ENCODE measurements around the gene SNX33. TPM values are rescaled to one million over a fixed set of nuclear protein-coding genes. Genes with fewer than 3 reads are reported as not detected.
"Not testable (repeated sequence)": the region's sequence is repeated elsewhere in the genome, so short reads cannot be mapped to it uniquely, and the experiment has no call there.

Gene SNX33
- total RNA-seq, 3 donors from 2014 or later (not counting 1 experiment from before 2014, with no cell fraction given), result 2.5 to 5.6 (median 5.1) TPM

GRCh38 chr15:75682181-75683135 lies 34.7 kb downstream of the SNX33 start:
- WGBS (ENCODE audit: insufficient coverage), result 94% methylated on average over 40 of the region's 40 CpGs
- Histone ChIP-seq H3K4me3 (ENCODE audit: low read length) (no peak overlapping the region), H3K36me3 (ENCODE audit: control insufficient read depth, insufficient read depth, low read length) (no peaks in the 10 kb centered on the region), H3K27ac (ENCODE audit: low read length) (no peak overlapping the region), H3K9me3 (ENCODE audit: control insufficient read depth, insufficient read depth, low read length) (no peaks in the 10 kb centered on the region), H3K27me3 (ENCODE audit: control insufficient read depth, insufficient read depth, low read length) (no peaks in the 10 kb centered on the region), H3K4me1 (ENCODE audit: control insufficient read depth, insufficient read depth, low read length) (peaks cover 11% of the 10 kb centered on the region)
- DNase-seq, result no peak
- TF ChIP-seq CTCF (IDR thresholded peaks at IDR 0.05), result no peak
- Mint-ChIP-seq H3K9me3 (no peaks in the 10 kb centered on the region), H3K27me3 (ENCODE audit: low read depth in 2 of 2) (peaks cover 0 to 2% of the 10 kb centered on the region in 2 donors), H3K4me1 (no peaks in the 10 kb centered on the region), H3K27ac (no peak overlapping the region), H3K4me3 (no peak overlapping the region), H3K36me3 (no peaks in the 10 kb centered on the region)
- intact Hi-C loops (cut with micrococcal nuclease), result loop anchor here (1.0 to 2.0 kb wide), 3 partner anchors 86 to 173 kb away; no protein-coding TSS in a partner anchor
- no peak for ATAC-seq

GRCh38 chr15:75683646-75684312 lies 36.1 kb downstream of the SNX33 start:
- H3K4me1 Mint-ChIP-seq; H3K4me3 ChIP-seq (ENCODE audit: low read length); H3K36me3 Mint-ChIP-seq; H3K4me3 Mint-ChIP-seq; H3K27me3 ChIP-seq (ENCODE audit: control insufficient read depth, insufficient read depth, low read length); H3K36me3 ChIP-seq (ENCODE audit: control insufficient read depth, insufficient read depth, low read length); H3K9me3 Mint-ChIP-seq; H3K9me3 ChIP-seq (ENCODE audit: control insufficient read depth, insufficient read depth, low read length); H3K27me3 Mint-ChIP-seq (ENCODE audit: low read depth in 2 of 2); H3K27ac Mint-ChIP-seq; H3K27ac ChIP-seq (ENCODE audit: low read length): not testable (repeated sequence)
- peak; percentile 56 to 79 for DNase-seq
- whole genome bisulfite sequencing (ENCODE audit: insufficient coverage), result 22% methylated on average over 14 of the region's 14 CpGs
- peaks cover 11% of the 10 kb centered on the region for H3K4me1 ChIP-seq (ENCODE audit: control insufficient read depth, insufficient read depth, low read length)
- intact Hi-C loops (cut with micrococcal nuclease), result loop anchor here (1.0 to 2.0 kb wide), 3 partner anchors 87 to 174 kb away; no protein-coding TSS in a partner anchor
- TF ChIP-seq CTCF (IDR thresholded peaks at IDR 0.05), result peak; percentile 73
- ATAC-seq, result peak; percentile 62 to 79 (median 75)

GRCh38 chr15:75684648-75685047 lies 36.9 kb downstream of the SNX33 start:
- WGBS (ENCODE audit: insufficient coverage), result 96% methylated on average over 10 of the region's 10 CpGs
- Mint-ChIP-seq H3K27ac (no peak overlapping the region), H3K27me3 (ENCODE audit: low read depth in 2 of 2) (no peaks in the 10 kb centered on the region), H3K4me3 (no peak overlapping the region), H3K36me3 (no peaks in the 10 kb centered on the region), H3K4me1 (no peaks in the 10 kb centered on the region), H3K9me3 (no peaks in the 10 kb centered on the region)
- Histone ChIP-seq H3K4me3 (ENCODE audit: low read length) (no peak overlapping the region), H3K27me3 (ENCODE audit: control insufficient read depth, insufficient read depth, low read length) (no peaks in the 10 kb centered on the region), H3K36me3 (ENCODE audit: control insufficient read depth, insufficient read depth, low read length) (no peaks in the 10 kb centered on the region), H3K9me3 (ENCODE audit: control insufficient read depth, insufficient read depth, low read length) (no peaks in the 10 kb centered on the region), H3K4me1 (ENCODE audit: control insufficient read depth, insufficient read depth, low read length) (peaks cover 11% of the 10 kb centered on the region), H3K27ac (ENCODE audit: low read length) (no peak overlapping the region)
- no peak for DNase-seq
- ATAC-seq, result no peak
- intact Hi-C loops (cut with micrococcal nuclease), result no loop called here
- no peak for TF ChIP-seq CTCF (IDR thresholded peaks at IDR 0.05)

All from natural killer cell (primary cell).